HepG2 (cell line): ENCODE data around the gene STX5. TPM values are rescaled to one million over a fixed set of nuclear protein-coding genes. Genes with fewer than 3 reads are reported as not detected.

ENCODE experiments used
- FOXO1 ChIP-seq: sonication (generic); formaldehyde crosslinking; IDR thresholded peaks from 2 replicates; pipeline ENCODE4 v1.4.0; 2020; ENCODE audit warnings: missing genetic modification reagents
- GFI1 ChIP-seq: sonication (generic); formaldehyde crosslinking; IDR thresholded peaks from 2 replicates; pipeline ENCODE4 v1.5.0; 2020; ENCODE audit warnings: missing genetic modification reagents, mild to moderate bottlenecking, borderline replicate concordance
- KDM5B ChIP-seq: sonication (generic); formaldehyde crosslinking; IDR thresholded peaks from 2 replicates; pipeline ENCODE4 v1.4.0; 2020; ENCODE audit warnings: missing genetic modification reagents, mild to moderate bottlenecking, borderline replicate concordance
- MBD4 ChIP-seq: IDR thresholded peaks from 2 replicates; pipeline ENCODE4 v1.6.1; 2012; ENCODE audit warnings: low read length, inconsistent platforms, borderline replicate concordance
- MLLT10 ChIP-seq: sonication (generic); formaldehyde crosslinking; IDR thresholded peaks from 2 replicates; pipeline ENCODE4 v1.4.0; 2020; ENCODE audit warnings: missing genetic modification reagents
- NBN ChIP-seq: fragments of 450-650 bp; conservative IDR thresholded peaks from 2 replicates; pipeline ENCODE4 v1.6.1; 2017
- NFKBIZ ChIP-seq: IDR thresholded peaks from 2 replicates; pipeline ENCODE4 v1.6.1; 2018; ENCODE audit warnings: missing genetic modification reagents, missing compliant biosample characterization
- NPAS2 ChIP-seq: sonication (generic); formaldehyde crosslinking; IDR thresholded peaks from 2 replicates; pipeline ENCODE4 v1.8.0; 2022; ENCODE audit warnings: mild to moderate bottlenecking, missing genetic modification reagents, borderline replicate concordance
- SMAD1 ChIP-seq: sonication (generic); formaldehyde crosslinking; IDR thresholded peaks from 2 replicates; pipeline ENCODE4 v1.4.0; 2020; ENCODE audit warnings: missing genetic modification reagents, low read depth, mild to moderate bottlenecking, borderline replicate concordance
- SNAI1 ChIP-seq: sonication (generic); formaldehyde crosslinking; IDR thresholded peaks from 2 replicates; pipeline ENCODE4 v1.5.0; 2020; ENCODE audit warnings: mild to moderate bottlenecking, missing genetic modification reagents, borderline replicate concordance
- TFDP2 ChIP-seq: sonication (generic); formaldehyde crosslinking; IDR thresholded peaks from 2 replicates; pipeline ENCODE4 v1.4.0; 2020; ENCODE audit warnings: missing genetic modification reagents
- U2AF1 ChIP-seq: fragments of 200-400 bp; formaldehyde crosslinking; optimal IDR thresholded peaks from 2 replicates; pipeline ENCODE3; 2017; ENCODE audit warnings: mild to moderate bottlenecking, low read depth, low read length
- ZFX ChIP-seq: sonication (generic); formaldehyde crosslinking; IDR thresholded peaks from 2 replicates; pipeline ENCODE4 v1.4.0; 2020; ENCODE audit warnings: mild to moderate bottlenecking, low read depth, missing genetic modification reagents, moderate library complexity
- ZNF138 ChIP-seq: sonication (generic); formaldehyde crosslinking; IDR thresholded peaks from 2 replicates; pipeline ENCODE4 v1.5.0; 2020; ENCODE audit warnings: mild to moderate bottlenecking, low read depth, missing genetic modification reagents
- ZNF33A ChIP-seq: sonication (generic); formaldehyde crosslinking; IDR thresholded peaks from 2 replicates; pipeline ENCODE4 v1.5.1; 2020; ENCODE audit warnings: missing genetic modification reagents, mild to moderate bottlenecking, moderate library complexity, borderline replicate concordance
- ZNF549 ChIP-seq: sonication (generic); formaldehyde crosslinking; IDR thresholded peaks from 2 replicates; pipeline ENCODE4 v1.5.0; 2020; ENCODE audit warnings: missing genetic modification reagents
- ZNF567 ChIP-seq: sonication (generic); formaldehyde crosslinking; IDR thresholded peaks from 2 replicates; pipeline ENCODE4 v1.8.1; 2023; ENCODE audit warnings: mild to moderate bottlenecking, missing genetic modification reagents, borderline replicate concordance
- ZNF652 ChIP-seq: IDR thresholded peaks from 2 replicates; pipeline ENCODE4 v1.6.1; 2016; ENCODE audit warnings: low read depth, borderline replicate concordance
- polyA plus RNA-seq, 8 experiments: library from polyadenylated mRNA; depleted of rRNA in 3 of 8; stranded (reverse) in 7 of 8; unstranded in 1 of 8; fragments of >200 nt; fragmentation: Illumina TruSeq in 4 of 8; extraction: Trizol in 4 of 8; gene quantifications; 2 replicates each; pipeline versions ENCODE4 v1.2.1 to v1.2.3, GENCODE V29; 2011 to 2016; ENCODE audit warnings: low read depth in 4 of 8, missing spikeins in 1 of 8, mixed read lengths in 1 of 8; ENCODE audit not compliant: insufficient read depth in 1 of 8
- total RNA-seq, 5 experiments: library from RNA; depleted of rRNA; stranded (reverse); fragments of >200 nt; fragmentation: Illumina TruSeq; extraction: Trizol; gene quantifications; 2 replicates each; pipeline ENCODE4 v1.2.3, GENCODE V29; 2016; ENCODE audit warnings: low read depth in 1 of 5
- TF ChIP-seq, protein P1 (sequence below): sonication (generic); formaldehyde crosslinking; IDR thresholded peaks from 2 replicates; pipeline ENCODE4 v1.5.0; 2020; ENCODE audit warnings: missing genetic modification reagents, mild to moderate bottlenecking, borderline replicate concordance
- TF ChIP-seq, protein P2 (sequence below): IDR thresholded peaks from 2 replicates; pipeline ENCODE4 v1.6.1; 2016; ENCODE audit warnings: missing biosample characterization, missing genetic modification reagents, low read depth
- TF ChIP-seq, protein P3 (sequence below): sonication (generic); formaldehyde crosslinking; IDR thresholded peaks from 2 replicates; pipeline ENCODE4 v1.5.1; 2020; ENCODE audit warnings: mild to moderate bottlenecking, missing genetic modification reagents, moderate library complexity

The STX5 gene
- total and polyA plus RNA-seq, 2 of the 13 experiments (the other 11 are each of a cell fraction or from before 2014, with no cell fraction given) = 26.9 to 30.0 TPM

DNA sequence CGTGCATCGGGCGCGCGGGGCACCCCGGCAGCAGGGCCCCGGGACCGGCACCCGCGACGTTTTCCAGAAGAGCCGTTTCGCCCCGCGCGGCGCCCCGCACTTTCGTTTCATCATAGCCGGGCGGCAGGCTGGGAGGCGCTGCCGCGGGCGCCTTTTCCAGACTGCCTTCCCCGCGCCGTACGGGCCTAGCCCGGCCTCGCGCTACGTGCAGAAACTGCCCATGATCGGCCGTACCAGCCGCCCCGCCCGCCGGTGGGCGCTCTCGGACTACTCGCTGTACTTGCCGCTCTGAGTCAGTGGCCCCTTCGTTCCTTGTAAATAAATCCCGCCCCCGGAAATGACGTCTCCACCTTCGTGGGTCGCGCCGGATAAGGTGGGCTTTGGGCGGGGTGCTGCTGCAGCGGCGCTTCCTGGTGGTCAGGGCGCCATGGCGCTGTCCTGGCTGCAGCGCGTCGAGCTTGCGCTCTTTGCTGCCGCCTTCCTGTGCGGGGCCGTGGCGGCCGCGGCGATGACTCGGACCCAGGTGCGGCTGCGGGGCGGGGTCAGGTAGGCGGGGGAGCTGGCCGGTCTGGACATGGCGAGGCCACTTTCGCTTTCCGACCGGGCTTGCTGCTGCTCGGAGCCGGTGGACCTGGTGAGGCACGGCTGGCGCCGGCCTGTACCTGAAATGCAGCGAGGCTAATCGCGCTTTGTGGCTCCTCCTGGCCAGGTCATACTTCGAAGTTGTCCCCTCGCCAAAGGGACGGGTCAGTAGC, 44.7 kb downstream of the STX5 start, which contains the start of gene TMEM179B (continued):
- TF ChIP-seq, protein P1, sequence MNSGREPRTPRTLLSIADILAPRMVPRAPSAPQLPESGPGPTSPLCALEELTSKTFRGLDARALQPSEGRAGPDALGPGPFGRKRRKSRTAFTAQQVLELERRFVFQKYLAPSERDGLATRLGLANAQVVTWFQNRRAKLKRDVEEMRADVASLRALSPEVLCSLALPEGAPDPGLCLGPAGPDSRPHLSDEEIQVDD (CRISPR knock-in tag) = no peak
- TF ChIP-seq SMAD1 (CRISPR knock-in tag) = no peak
- TF ChIP-seq MBD4 = no peak
- no peak for TF ChIP-seq ZNF138 (CRISPR knock-in tag)
- no peak; the same call in 1 of the 2 replicates for TF ChIP-seq GFI1 (CRISPR knock-in tag)
- TF ChIP-seq ZNF652 (CRISPR knock-in tag) = no peak
- TF ChIP-seq, protein P2, sequence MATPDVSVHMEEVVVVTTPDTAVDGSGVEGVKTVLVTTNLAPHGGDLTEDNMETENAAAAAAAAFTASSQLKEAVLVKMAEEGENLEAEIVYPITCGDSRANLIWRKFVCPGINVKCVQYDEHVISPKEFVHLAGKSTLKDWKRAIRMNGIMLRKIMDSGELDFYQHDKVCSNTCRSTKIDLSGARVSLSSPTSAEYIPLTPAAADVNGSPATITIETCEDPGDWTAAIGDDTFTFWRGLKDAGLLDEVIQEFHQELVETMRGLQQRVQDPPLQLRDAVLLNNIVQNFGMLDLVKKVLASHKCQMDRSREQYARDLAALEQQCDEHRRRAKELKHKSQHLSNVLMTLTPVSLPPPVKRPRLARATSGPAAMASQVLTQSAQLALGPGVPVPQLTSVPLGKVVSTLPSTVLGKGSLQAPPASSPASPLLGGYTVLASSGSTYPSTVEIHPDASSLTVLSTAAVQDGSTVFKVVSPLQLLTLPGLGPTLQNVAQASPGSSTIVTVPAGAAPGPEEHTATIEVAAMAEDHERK (CRISPR knock-in tag) = 0 out of 2 replicates have a peak, but pooled peaks have one; percentile 47
- no peak for TF ChIP-seq ZNF549 (CRISPR knock-in tag)
- peak; percentile 80; the same call in 1 of the 2 replicates for TF ChIP-seq KDM5B
- TF ChIP-seq, protein P3, sequence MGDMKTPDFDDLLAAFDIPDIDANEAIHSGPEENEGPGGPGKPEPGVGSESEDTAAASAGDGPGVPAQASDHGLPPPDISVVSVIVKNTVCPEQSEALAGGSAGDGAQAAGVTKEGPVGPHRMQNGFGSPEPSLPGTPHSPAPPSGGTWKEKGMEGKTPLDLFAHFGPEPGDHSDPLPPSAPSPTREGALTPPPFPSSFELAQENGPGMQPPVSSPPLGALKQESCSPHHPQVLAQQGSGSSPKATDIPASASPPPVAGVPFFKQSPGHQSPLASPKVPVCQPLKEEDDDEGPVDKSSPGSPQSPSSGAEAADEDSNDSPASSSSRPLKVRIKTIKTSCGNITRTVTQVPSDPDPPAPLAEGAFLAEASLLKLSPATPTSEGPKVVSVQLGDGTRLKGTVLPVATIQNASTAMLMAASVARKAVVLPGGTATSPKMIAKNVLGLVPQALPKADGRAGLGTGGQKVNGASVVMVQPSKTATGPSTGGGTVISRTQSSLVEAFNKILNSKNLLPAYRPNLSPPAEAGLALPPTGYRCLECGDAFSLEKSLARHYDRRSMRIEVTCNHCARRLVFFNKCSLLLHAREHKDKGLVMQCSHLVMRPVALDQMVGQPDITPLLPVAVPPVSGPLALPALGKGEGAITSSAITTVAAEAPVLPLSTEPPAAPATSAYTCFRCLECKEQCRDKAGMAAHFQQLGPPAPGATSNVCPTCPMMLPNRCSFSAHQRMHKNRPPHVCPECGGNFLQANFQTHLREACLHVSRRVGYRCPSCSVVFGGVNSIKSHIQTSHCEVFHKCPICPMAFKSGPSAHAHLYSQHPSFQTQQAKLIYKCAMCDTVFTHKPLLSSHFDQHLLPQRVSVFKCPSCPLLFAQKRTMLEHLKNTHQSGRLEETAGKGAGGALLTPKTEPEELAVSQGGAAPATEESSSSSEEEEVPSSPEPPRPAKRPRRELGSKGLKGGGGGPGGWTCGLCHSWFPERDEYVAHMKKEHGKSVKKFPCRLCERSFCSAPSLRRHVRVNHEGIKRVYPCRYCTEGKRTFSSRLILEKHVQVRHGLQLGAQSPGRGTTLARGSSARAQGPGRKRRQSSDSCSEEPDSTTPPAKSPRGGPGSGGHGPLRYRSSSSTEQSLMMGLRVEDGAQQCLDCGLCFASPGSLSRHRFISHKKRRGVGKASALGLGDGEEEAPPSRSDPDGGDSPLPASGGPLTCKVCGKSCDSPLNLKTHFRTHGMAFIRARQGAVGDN (CRISPR knock-in tag) = peak; percentile 91
- TF ChIP-seq ZFX (CRISPR knock-in tag) = peak; percentile 86
- TF ChIP-seq U2AF1 = no peak
- TF ChIP-seq TFDP2 (CRISPR knock-in tag) = peak; percentile 81
- 0 out of 2 replicates have a peak, but pooled peaks have one; percentile 18 for TF ChIP-seq SNAI1 (CRISPR knock-in tag)
- TF ChIP-seq ZNF33A (CRISPR knock-in tag) = no peak
- TF ChIP-seq ZNF567 = no peak
- TF ChIP-seq NFKBIZ = 0 out of 2 replicates have a peak, but pooled peaks have one; percentile 62
- TF ChIP-seq NBN = no peak
- TF ChIP-seq FOXO1 (CRISPR knock-in tag) = peak; percentile 58; the same call in 1 of the 2 replicates
- no peak for TF ChIP-seq NPAS2 (CRISPR knock-in tag)
- no peak for TF ChIP-seq MLLT10 (CRISPR knock-in tag)
